22Rv1 (cell line): ENCODE measurements around the gene KIRREL3.

ENCODE experiments used
- H3K27ac ChIP-seq: fragments of 450-650 bp; 2 replicates; pipeline ENCODE4 v1.5.1; 2017
- CTCF ChIP-seq: fragments of 450-650 bp; IDR thresholded peaks from 2 replicates; pipeline ENCODE4 v1.5.1; 2017; ENCODE audit warnings: mild to moderate bottlenecking
- ZFX ChIP-seq: fragments of 450-650 bp; IDR thresholded peaks from 2 replicates; pipeline ENCODE4 v1.6.1; 2017; ENCODE audit warnings: antibody characterized with exemption, borderline replicate concordance

KIRREL3 gene

GRCh38 chr11:126720539-126721235 lies 279.9 kb downstream of the KIRREL3 start:
- H3K27ac ChIP-seq, result no peak overlapping the region
- TF ChIP-seq CTCF (no peak), ZFX (no peak)

GRCh38 chr11:126719740-126720139 lies 280.8 kb downstream of the KIRREL3 start:
- no peak overlapping the region for H3K27ac ChIP-seq

GRCh38 chr11:126718276-126718675 lies 282.3 kb downstream of the KIRREL3 start:
- TF ChIP-seq CTCF (no peak), ZFX (no peak)
- no peak overlapping the region for H3K27ac ChIP-seq

More at GRCh38 chr11:126719740-126720139, 280.8 kb downstream of the KIRREL3 start:
- TF ChIP-seq CTCF (no peak), ZFX (no peak)

GRCh38 chr11:126716456-126717083 lies 284.0 kb downstream of the KIRREL3 start:
- H3K27ac ChIP-seq, result no peak overlapping the region
- TF ChIP-seq ZFX, result no peak
- TF ChIP-seq CTCF, result peak; percentile 62

- TF ChIP-seq ZFX (no peak), CTCF (no peak)
- no peak overlapping the region for H3K27ac ChIP-seq
Measured at GRCh38 chr11:126713806-126714205, 286.8 kb downstream of the KIRREL3 start.

- no peak for TF ChIP-seq ZFX
- TF ChIP-seq CTCF, result no peak
- H3K27ac ChIP-seq, result no peak overlapping the region
Measured at GRCh38 chr11:126711977-126712625, 288.5 kb downstream of the KIRREL3 start.
